ENCODE measurements around the gene CRHR1. TPM values are rescaled to one million over a fixed set of nuclear protein-coding genes. Genes with fewer than 3 reads are reported as not detected.

Gene CRHR1
- total and polyA plus RNA-seq, 7 donors: 0.09 to 0.30 TPM; not detected in 5

DNA sequence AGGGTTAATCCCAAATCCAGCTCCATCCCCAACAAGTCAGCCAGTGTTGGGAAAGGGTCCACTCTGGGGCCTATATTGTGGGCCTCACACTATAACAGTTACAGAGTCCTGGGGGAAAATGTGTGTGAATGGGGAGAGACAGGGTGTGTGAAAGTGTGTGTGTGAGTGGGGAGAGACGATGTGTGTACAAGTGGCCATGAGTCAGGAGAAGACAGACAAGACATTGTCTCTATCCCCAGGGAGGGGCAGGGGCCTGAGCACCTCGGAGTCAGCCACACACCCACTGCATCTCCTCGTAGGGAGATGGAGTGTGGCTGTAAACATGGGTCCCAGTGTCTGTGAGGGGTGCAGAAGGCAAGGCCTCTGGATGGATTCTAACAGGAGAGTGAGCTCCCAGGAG, 2.9 kb downstream of the CRHR1 start:
- Histone ChIP-seq H3K9me3 (no peaks in the 10 kb centered on the region), H3K27ac (no peak overlapping the region), H3K4me3 (no peak overlapping the region), H3K27me3 (ENCODE audit: insufficient read depth in 3 of 3, low read length in 2 of 3) (peaks cover 0 to 57% (median 29%) of the 10 kb centered on the region in 3 donors), H3K36me3 (ENCODE audit: insufficient read depth in 1 of 2, low read depth in 1 of 2) (no peaks in the 10 kb centered on the region), H3K4me1 (peaks cover 16% of the 10 kb centered on the region)
- intact Hi-C loops (cut with DNase I): no loop called here
- no peak for DNase-seq
- TF ChIP-seq CTCF (IDR thresholded peaks at IDR 0.05): no peak
- 64 to 74% (median 69%) methylated on average over 3 of the region's 3 CpGs for WGBS, 3 donors
- ATAC-seq: no peak

- Histone ChIP-seq H3K4me3 (no peak overlapping the region), H3K27me3 (ENCODE audit: insufficient read depth in 3 of 3, low read length in 2 of 3) (peaks cover 0 to 57% (median 31%) of the 10 kb centered on the region in 3 donors), H3K9me3 (no peaks in the 10 kb centered on the region), H3K27ac (no peak overlapping the region), H3K4me1 (peaks cover 16% of the 10 kb centered on the region), H3K36me3 (ENCODE audit: insufficient read depth in 1 of 2, low read depth in 1 of 2) (no peaks in the 10 kb centered on the region)
- 71 to 81% (median 75%) methylated on average over 11 of the region's 11 CpGs for WGBS, 3 donors
- intact Hi-C loops (cut with DNase I): no loop called here
- no peak for ATAC-seq
- TF ChIP-seq CTCF (IDR thresholded peaks at IDR 0.05): no peak
- DNase-seq: no peak
Measured at GRCh38 chr17:45787656-45788055, 3.5 kb downstream of the CRHR1 start.

- Histone ChIP-seq H3K4me3 (no peak overlapping the region), H3K4me1 (peaks cover 16% of the 10 kb centered on the region), H3K27ac (no peak overlapping the region), H3K27me3 (ENCODE audit: insufficient read depth in 3 of 3, low read length in 2 of 3) (peaks cover 0 to 57% (median 31%) of the 10 kb centered on the region in 3 donors), H3K9me3 (no peaks in the 10 kb centered on the region), H3K36me3 (ENCODE audit: insufficient read depth in 1 of 2, low read depth in 1 of 2) (no peaks in the 10 kb centered on the region)
- no peak for TF ChIP-seq CTCF (IDR thresholded peaks at IDR 0.05)
- intact Hi-C loops (cut with DNase I): no loop called here
- ATAC-seq (no peak), DNase-seq (no peak)
- WGBS, 3 donors: 73 to 86% (median 81%) methylated on average over 3 of the region's 3 CpGs
Measured at GRCh38 chr17:45788057-45788456, 3.9 kb downstream of the CRHR1 start.

- no peak for DNase-seq
- intact Hi-C loops (cut with DNase I): no loop called here
- no peak for TF ChIP-seq CTCF (IDR thresholded peaks at IDR 0.05)
- Histone ChIP-seq H3K9me3 (no peaks in the 10 kb centered on the region), H3K27me3 (ENCODE audit: insufficient read depth in 3 of 3, low read length in 2 of 3) (peaks cover 0 to 51% (median 15%) of the 10 kb centered on the region in 3 donors), H3K4me3 (no peak overlapping the region), H3K4me1 (peaks cover 2% of the 10 kb centered on the region), H3K27ac (no peak overlapping the region), H3K36me3 (ENCODE audit: insufficient read depth in 1 of 2, low read depth in 1 of 2) (no peaks in the 10 kb centered on the region)
- WGBS, 3 donors: 54 to 57% (median 55%) methylated on average over 3 of the region's 3 CpGs
- ATAC-seq: no peak
Measured at GRCh38 chr17:45789874-45790273, 5.8 kb downstream of the CRHR1 start.

DNA sequence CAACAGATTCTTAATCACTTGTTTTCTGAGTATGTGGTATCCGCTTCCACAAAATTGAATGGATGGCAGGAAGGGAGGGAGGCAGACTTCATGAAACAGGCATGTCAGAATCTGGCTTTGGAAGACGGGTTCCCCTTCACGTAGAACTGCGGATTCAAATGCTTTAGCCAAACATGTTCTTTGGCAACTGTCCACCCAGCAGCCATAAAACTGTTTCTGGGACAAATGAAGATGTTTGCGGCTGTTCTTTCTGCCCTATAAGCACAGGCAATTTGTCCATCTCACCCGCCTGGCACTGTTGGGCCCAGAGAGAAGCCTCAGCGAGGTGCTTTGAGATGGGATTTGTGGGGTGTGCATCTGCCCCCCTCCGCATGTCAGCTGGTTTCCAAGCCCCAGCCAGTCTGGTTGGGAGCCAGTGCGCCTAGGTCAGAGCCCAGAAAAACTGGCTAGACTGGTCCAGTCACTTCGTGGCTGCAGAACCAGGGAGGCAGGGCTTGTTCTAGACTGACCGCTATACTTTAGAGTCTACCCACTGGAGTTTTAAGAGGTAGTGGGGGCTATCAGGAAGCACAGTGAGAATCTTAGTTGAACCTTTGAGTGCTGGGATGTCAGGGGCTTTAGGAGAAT, 6.3 kb downstream of the CRHR1 start:
- intact Hi-C loops (cut with DNase I): no loop called here
- no peaks in the 10 kb centered on the region for H3K9me3 ChIP-seq
- 35 to 51% (median 39%) methylated on average over 11 of the region's 11 CpGs for WGBS, 3 donors
- no peak for TF ChIP-seq CTCF (IDR thresholded peaks at IDR 0.05)
- H3K27me3 ChIP-seq (ENCODE audit: insufficient read depth in 3 of 3, low read length in 2 of 3): peaks cover 0 to 50% (median 9%) of the 10 kb centered on the region in 3 donors
- ATAC-seq (no peak), DNase-seq (no peak)
- H3K4me1 ChIP-seq: no peaks in the 10 kb centered on the region
- H3K36me3 ChIP-seq (ENCODE audit: insufficient read depth in 1 of 2, low read depth in 1 of 2): no peaks in the 10 kb centered on the region
- H3K27ac ChIP-seq: no peak overlapping the region
- no peak overlapping the region for H3K4me3 ChIP-seq

All from psoas muscle (tissue), 8 donors.